ES-I3 (cell line): ENCODE data around the gene WRAP53.

Experiments
- H3K36me3 ChIP-seq: 2 replicates; pipeline ENCODE4 v1.6.1; 2013; ENCODE audit warnings: mild to moderate bottlenecking, low read length, control low read depth, moderate library complexity; ENCODE audit not compliant: insufficient read depth
- H3K4me1 ChIP-seq: 2 replicates; pipeline ENCODE4 v1.6.1; 2013; ENCODE audit warnings: mild to moderate bottlenecking, control low read depth, low read length; ENCODE audit not compliant: insufficient read depth
- H3K9ac ChIP-seq: 2 replicates; pipeline ENCODE4 v1.6.1; 2013; ENCODE audit warnings: low read depth, mild to moderate bottlenecking, low read length, moderate library complexity
- H3K9me3 ChIP-seq: 2 replicates; pipeline ENCODE4 v1.6.1; 2013; ENCODE audit warnings: mild to moderate bottlenecking, low read length, moderate library complexity; ENCODE audit not compliant: control insufficient read depth, insufficient read depth

The WRAP53 gene

DNA sequence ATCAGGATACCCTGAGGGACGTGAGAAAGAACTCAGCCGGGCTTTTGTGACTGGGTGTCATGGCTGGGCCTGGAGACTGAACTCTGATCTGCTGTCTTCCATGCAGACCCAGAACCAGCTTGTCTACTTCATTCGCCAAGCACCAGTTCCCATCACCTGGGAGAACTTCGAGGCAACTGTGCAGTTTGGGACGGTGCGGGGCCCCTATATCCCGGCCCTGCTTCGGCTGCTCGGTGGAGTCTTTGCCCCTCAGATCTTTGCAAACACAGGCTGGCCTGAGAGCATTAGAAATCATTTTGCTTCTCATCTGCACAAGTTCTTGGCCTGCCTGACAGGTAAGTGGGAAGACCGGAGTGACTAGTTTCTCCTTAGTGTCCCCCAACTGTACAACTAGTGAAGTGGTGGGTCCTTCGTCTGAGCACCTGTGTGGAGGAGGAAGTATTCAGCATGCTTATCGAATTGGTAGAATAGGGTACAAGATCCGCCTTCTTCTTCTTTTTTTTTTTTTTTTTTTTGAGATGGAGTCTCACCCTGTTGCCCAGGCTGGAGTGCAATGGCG lies 44.8 kb downstream of the WRAP53 start:
- Histone ChIP-seq H3K4me1 (no peaks in the 10 kb centered on the region), H3K36me3 (no peaks in the 10 kb centered on the region), H3K9me3 (no peaks in the 10 kb centered on the region), H3K9ac (no peak overlapping the region)

DNA sequence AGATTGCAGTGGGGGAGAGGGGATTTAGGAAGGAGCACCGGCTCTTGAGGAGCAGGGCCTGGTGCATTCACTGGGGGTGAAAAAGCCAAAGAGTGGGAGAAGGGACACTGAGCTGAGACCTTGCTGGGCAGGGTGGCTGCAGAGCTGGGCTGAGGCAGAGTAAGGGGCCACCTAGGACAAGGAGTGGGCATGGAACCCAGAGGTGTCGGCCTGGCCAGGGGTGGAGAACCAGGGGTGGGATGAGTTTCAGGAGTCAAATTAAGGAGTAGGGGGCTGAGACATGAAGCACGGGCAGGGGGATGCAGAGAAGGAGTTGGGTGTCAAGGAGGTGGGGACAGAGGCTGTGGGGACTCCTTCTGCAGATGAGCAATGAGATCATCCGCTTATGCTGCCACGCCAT lies 49.3 kb downstream of the WRAP53 start:
- Histone ChIP-seq H3K9me3 (no peaks in the 10 kb centered on the region), H3K36me3 (no peaks in the 10 kb centered on the region), H3K4me1 (no peaks in the 10 kb centered on the region), H3K9ac (no peak overlapping the region)

GRCh38 chr17:7739746-7740145 lies 51.5 kb downstream of the WRAP53 start:
- Histone ChIP-seq H3K9ac (no peak overlapping the region), H3K9me3 (no peaks in the 10 kb centered on the region), H3K4me1 (no peaks in the 10 kb centered on the region), H3K36me3 (no peaks in the 10 kb centered on the region)

DNA sequence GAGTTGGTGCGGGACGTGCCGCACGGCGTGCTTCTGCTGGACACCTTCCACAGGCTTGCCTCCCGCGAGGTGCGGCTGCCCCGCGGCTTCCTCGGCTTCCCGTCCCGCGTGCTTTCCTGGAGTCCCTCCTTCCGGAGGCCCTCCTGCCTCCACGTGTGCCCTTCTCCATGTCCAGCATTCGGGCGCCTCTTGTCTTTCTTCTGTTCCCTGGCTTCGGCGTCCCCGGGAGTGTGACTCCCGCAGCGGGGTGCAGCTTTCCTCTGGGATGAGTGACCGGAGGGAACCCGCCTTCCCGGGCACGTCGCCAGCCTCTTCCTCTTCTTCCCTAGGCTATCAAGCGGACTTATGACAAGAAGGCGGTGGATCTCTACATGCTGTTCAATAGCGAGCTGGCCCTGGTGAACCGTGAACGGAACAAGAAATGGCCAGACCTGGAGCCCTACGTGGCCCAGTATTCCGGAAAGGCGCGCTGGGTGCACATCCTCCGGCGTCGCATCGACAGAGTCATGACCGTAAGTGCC lies 52.3 kb downstream of the WRAP53 start:
- Histone ChIP-seq H3K9ac (no peak overlapping the region), H3K36me3 (no peaks in the 10 kb centered on the region), H3K4me1 (no peaks in the 10 kb centered on the region), H3K9me3 (no peaks in the 10 kb centered on the region)

DNA sequence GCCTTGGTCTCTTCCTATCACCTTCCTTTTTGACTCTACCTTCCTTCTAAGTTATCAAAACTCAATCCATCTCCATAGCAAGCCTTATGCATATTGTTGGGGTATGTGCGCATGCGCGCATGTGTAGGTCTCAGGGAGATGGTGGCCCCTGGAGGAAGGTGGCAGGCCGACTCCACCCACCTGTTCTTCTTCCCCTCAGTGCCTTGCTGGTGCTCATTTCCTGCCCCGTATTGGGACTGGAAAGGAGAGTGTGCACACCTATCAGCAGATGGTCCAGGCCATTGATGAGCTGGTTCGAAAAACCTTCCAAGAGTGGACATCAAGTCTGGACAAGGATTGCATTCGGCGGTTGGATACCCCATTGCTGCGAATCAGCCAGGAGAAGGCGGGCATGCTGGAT lies 54.5 kb downstream of the WRAP53 start:
- Histone ChIP-seq H3K36me3 (no peaks in the 10 kb centered on the region), H3K4me1 (no peaks in the 10 kb centered on the region), H3K9ac (no peak overlapping the region), H3K9me3 (no peaks in the 10 kb centered on the region)

DNA sequence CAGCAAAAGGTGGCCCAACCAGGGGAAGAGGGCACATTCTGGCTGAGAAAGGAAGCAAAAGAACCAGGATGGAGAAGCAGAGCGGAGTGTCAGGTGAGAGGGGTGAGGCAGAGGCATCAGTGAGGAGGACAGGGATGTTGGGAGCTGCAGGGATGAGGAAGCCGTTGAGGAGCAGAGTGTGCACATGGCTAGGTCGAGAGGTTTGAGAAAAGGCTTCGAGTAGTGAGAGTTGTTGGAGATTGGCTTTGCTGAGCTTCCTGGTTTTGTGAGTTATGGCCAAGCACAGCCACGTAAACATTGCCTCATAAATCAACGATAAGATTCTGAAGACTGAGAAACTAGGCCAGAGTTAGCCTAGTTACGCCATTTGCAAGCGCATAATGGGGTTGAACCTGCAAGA lies 56.1 kb downstream of the WRAP53 start:
- H3K9me3 ChIP-seq, result no peaks in the 10 kb centered on the region
- no peaks in the 10 kb centered on the region for H3K36me3 ChIP-seq
- no peak overlapping the region for H3K9ac ChIP-seq
- no peaks in the 10 kb centered on the region for H3K4me1 ChIP-seq

DNA sequence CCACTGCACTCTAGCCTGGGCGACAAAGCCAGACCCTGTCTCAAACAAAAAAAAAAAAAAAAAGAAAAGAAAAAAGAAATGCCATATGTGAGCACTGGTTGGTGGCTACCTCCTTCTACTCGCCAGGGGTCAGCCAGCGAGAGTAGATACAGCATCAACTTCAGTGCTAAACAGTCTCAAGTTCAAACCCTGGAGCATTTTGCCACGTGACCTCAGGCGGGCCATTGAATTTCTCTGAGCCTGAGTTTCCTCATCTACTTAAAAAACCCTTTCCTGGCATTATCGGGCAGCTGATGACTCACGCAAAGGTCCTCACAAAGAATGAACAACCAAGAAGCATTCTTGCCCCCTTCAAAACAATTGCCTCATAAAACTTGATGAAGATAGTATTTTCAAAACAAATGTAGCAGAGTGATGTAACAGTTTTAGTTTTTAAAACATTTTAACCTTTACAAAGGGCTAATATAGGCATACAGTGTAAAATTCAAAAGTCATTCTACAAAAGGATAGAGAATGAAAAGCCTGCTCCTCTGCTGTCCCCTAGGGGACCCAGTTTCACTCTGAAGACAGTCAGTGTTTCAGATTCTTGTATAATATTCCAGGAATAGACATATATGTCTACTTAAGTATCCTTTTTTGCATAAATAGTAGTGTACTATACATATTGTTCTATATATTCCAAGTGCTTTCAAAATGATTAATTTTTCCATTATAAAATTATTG lies 57.6 kb downstream of the WRAP53 start:
- H3K36me3 ChIP-seq, result no peaks in the 10 kb centered on the region
- H3K4me1 ChIP-seq, result no peaks in the 10 kb centered on the region
- H3K9ac ChIP-seq, result no peak overlapping the region
- H3K9me3 ChIP-seq, result no peaks in the 10 kb centered on the region

DNA sequence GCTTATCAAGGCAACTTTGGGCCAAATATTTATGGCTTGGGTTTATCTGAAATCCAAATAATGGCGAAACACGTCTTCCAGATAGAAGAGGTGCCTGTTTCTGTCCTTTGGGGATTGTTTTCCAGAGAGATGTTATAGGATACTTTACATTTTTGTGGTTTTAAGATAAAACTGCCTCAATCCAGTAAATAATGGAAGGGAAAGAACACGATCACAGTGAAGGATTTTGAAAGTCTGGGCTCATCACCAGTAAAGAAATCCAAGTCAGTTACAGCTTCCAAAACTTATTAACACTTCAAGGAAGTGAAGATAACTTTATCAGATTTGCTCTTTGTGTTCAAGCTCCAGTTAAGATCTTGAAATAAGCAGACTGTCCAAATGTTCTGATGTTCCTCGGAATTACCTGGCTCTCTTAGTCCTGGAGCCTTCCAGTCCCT lies 59.4 kb downstream of the WRAP53 start:
- no peaks in the 10 kb centered on the region for H3K4me1 ChIP-seq
- no peaks in the 10 kb centered on the region for H3K36me3 ChIP-seq
- no peak overlapping the region for H3K9ac ChIP-seq
- H3K9me3 ChIP-seq, result no peaks in the 10 kb centered on the region

DNA sequence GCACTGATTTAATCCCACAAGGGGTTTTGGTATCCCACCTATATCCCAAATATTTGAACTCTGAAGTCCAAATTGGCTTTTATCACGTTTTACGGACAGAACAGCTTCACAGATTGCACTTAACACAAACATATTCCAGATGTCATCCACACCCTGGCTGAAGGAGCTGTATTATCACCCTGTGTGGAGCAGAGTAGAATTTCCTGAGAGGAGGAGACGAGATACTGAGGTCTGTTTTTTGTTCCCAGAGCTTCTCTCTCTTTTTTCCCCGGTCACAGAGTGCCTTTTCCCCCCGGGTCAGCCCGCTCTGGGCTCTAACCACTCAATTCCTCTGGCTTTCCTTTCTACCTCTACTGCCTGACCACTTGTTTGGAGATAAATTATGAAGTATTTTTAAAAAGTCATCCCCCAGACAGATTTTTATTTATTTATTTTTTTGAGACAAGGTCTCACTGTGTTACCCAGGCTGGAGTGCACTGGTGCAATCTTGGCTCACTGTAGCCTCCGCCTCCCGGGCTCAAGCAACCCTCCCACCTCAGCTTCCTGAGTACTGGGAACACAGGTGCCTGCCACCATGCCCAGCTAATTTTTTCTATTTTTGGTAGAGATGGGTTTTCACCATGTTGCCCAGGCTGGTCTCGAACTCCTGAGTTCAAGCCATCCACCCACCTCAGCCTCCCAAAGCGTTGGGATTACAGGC lies 59.9 kb downstream of the WRAP53 start:
- H3K4me1 ChIP-seq, result no peaks in the 10 kb centered on the region
- H3K36me3 ChIP-seq, result no peaks in the 10 kb centered on the region
- no peaks in the 10 kb centered on the region for H3K9me3 ChIP-seq
- no peak overlapping the region for H3K9ac ChIP-seq

GRCh38 chr17:7750321-7750821 lies 62.1 kb downstream of the WRAP53 start:
- Histone ChIP-seq H3K9ac (no peak overlapping the region), H3K9me3 (no peaks in the 10 kb centered on the region), H3K4me1 (0 out of 2 replicates have a peak, but pooled peaks cover 4% of the 10 kb centered on the region)

More at GRCh38 chr17:7750321-7750821, 62.1 kb downstream of the WRAP53 start:
- no peaks in the 10 kb centered on the region for H3K36me3 ChIP-seq
